Heart left ventricle (tissue), 16 donors: Measurements from ENCODE around the gene SIGLEC5. TPM values are rescaled to one million over a fixed set of nuclear protein-coding genes. Genes with fewer than 3 reads are reported as not detected.

ENCODE experiments used
- ATAC-seq, 4 donors: fragments of 200-7000 bp; cut with Tn5 transposase; one replicate each; pipeline ENCODE4 v1.9.1; 2020 to 2022; ENCODE audit warnings: moderate library complexity in 4 of 4, mild to moderate bottlenecking in 3 of 4, moderate number of reproducible peaks in 1 of 4
- DNase-seq, 5 donors: peaks; one replicate each; pipeline ENCODE4 v3.0.0-alpha.2; 2020
- H3K27ac ChIP-seq, 12 donors: fragments of 200-600 bp; sonication (generic) in 4 of 12; one replicate each; pipeline versions ENCODE4 v1.5.0 to v1.8.0; 2016 to 2022; ENCODE audit warnings: mild to moderate bottlenecking in 2 of 12
- H3K27me3 ChIP-seq, 9 donors: fragments of 200-600 bp; sonication (generic) in 2 of 9; one replicate each; pipeline versions ENCODE4 v1.5.1 to v1.8.0; 2016 to 2022; ENCODE audit warnings: mild to moderate bottlenecking in 3 of 9
- H3K36me3 ChIP-seq, 9 donors: fragments of 200-600 bp; sonication (generic) in 2 of 9; one replicate each; pipeline versions ENCODE4 v1.5.0 to v1.8.0; 2018 to 2022; ENCODE audit warnings: mild to moderate bottlenecking in 2 of 9
- H3K4me1 ChIP-seq, 12 donors: fragments of 200-600 bp; sonication (generic) in 4 of 12; one replicate each; pipeline versions ENCODE4 v1.5.0 to v1.8.0; 2016 to 2022; ENCODE audit warnings: mild to moderate bottlenecking in 3 of 12
- H3K4me3 ChIP-seq, 12 donors: fragments of 200-600 bp; sonication (generic) in 4 of 12; one replicate each; pipeline versions ENCODE4 v1.5.0 to v1.8.0; 2017 to 2022; ENCODE audit warnings: mild to moderate bottlenecking in 9 of 12, moderate library complexity in 4 of 12
- H3K9me3 ChIP-seq, 12 donors: fragments of 200-600 bp; sonication (generic) in 4 of 12; one replicate each; pipeline versions ENCODE4 v1.5.0 to v1.8.0; 2016 to 2022; ENCODE audit warnings: mild to moderate bottlenecking in 1 of 12
- CTCF ChIP-seq, 12 donors: fragments of 200-600 bp; sonication (generic) in 4 of 12; IDR thresholded peaks; one replicate each; pipeline versions ENCODE4 v1.5.0 to v1.8.0; 2018 to 2022; ENCODE audit warnings: antibody characterized with exemption in 12 of 12, mild to moderate bottlenecking in 5 of 12
- POLR2A ChIP-seq, 2 donors: fragments of 450-650 bp; IDR thresholded peaks; one replicate each; pipeline ENCODE4 v1.6.1; 2017; ENCODE audit warnings: antibody characterized with exemption in 2 of 2, mild to moderate bottlenecking in 2 of 2, moderate library complexity in 2 of 2
- WGBS, 4 donors: extraction: QIAGEN DNeasy Blood & Tissue Kit in 2 of 4; methylation state at CpG; one replicate each; pipeline versions ENCODE4 v1.1.5 to v1.1.7; 2013 to 2018; 5-methylcytosine and 5-hydroxymethylcytosine counted together
- intact Hi-C, 10 donors: fragments of 100-400 bp; cut with DNase I; formaldehyde crosslinking; loops; one replicate each; pipeline versions ENCODE4 v1.11.1 to v1.14.2; 2022
- polyA plus RNA-seq, 2 donors: library from polyadenylated mRNA; stranded (reverse); fragments of 200-250 nt; gene quantifications; one replicate each; pipeline ENCODE4 v1.2.3, GENCODE V29; 2013
- total RNA-seq, 9 donors: library from RNA; depleted of rRNA in 2 of 9; stranded (reverse); fragments of >200 nt in 2 of 9; fragmentation: NEBNext Ultra II Directional in 3 of 9; extraction: Animal tissue kit (Norgen Biotek cat#: 25700) in 3 of 9; gene quantifications; one replicate each; pipeline versions ENCODE4 v1.1.0 to v1.2.4, GENCODE V29; 2016 to 2023
- donor health status: ischemic (EF 13 %, LVEDD 7.1; RV severe dilation, severe dysfunction).
- donor health status: healthy with polysubstance abuse.
- donor health status: DM: no; HTN: yes; CAD: no.
- donor health status: DM: no; HTN: no; CAD: no.
- donor health status: ischemic (EF 25% LVEDD 6.9; RV normal size, moderate dysfunction).
- donor health status: ischemic (EF 25% LVEDD 5.7; RV mildly dilated, moderate dysfunction).
- donor health status: healthy.
- donor health status: DM: yes; HTN: yes; CAD: no.
- donor health status: ischemic (EF 35%, LVEDD 5.7; RV mildly dilated, moderate dysfunction).
- donor health status: nonischemic (EF 11% LVEDD 7.7; RV severe dilation, severe dysfunction).
- donor health status: DM: yes; HTN: yes; CAD: no.
- donor health status: PGD.
- donor health status: ischemic (EF 29% LVEDD 5.4; RV normal size, mild dysfunction).
- donor health status: nonischemic (EF 23%, LVEDD 6.1; RV moderate dilation, normal function).

SIGLEC5 gene
- total and polyA plus RNA-seq, 11 donors: 0.15 to 1.3 (median 0.22) TPM; not detected in 5

DNA sequence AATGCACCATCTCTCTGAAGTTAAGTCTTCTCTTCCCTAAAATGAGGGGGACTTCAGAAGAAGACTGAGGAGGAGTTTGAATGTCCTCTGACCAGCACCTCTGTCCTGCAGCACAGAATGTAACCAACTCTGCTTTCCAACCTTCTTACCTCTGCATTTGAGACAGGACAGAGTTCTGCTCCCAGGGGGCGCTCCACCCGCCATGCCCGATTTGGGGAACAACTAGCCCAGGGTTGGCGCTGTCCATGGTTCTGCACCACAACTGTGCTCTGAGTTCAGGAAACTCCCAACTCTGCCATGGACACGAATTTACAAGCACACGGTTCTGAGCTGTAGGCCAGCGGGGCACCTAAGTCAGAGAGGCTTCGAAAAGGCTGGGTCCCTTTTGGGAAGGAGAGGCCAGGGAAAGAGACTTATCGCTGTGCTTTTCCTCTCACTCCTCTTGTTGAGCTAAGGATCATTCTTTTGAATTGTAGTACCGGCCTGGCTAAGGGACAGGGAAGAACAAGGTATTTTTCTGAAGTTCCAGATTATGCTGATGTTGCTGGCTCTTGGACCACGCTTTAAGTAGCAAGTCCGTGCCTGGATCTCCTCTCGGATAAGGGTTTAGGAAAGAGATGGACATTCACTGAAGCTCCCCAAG, 22.2 kb downstream of the SIGLEC5 start:
- no peaks in the 10 kb centered on the region for H3K4me1 ChIP-seq
- WGBS, 4 donors: 19 to 26% (median 22%) methylated on average over 13 of the region's 13 CpGs
- TF ChIP-seq POLR2A (IDR thresholded peaks at IDR 0.05) (no peak), CTCF (IDR thresholded peaks at IDR 0.05) (peak; percentile 28 to 62 (median 48))
- intact Hi-C loops: loop anchor here in 1 of 10 donors (10.0 kb wide), 1 partner anchor 47 kb away; no protein-coding TSS in a partner anchor
- no peak overlapping the region for H3K4me3 ChIP-seq
- H3K27ac ChIP-seq: no peak overlapping the region
- H3K36me3 ChIP-seq: no peaks in the 10 kb centered on the region
- DNase-seq (peak; percentile 69 to 89 (median 80)), ATAC-seq (peak in 3 of 4 donors; percentile 65 to 83 (median 74))
- peaks cover 0 to 7% (median 0%) of the 10 kb centered on the region in 12 donors for H3K9me3 ChIP-seq
- peaks cover 0 to 16% (median 1%) of the 10 kb centered on the region in 9 donors for H3K27me3 ChIP-seq

DNA sequence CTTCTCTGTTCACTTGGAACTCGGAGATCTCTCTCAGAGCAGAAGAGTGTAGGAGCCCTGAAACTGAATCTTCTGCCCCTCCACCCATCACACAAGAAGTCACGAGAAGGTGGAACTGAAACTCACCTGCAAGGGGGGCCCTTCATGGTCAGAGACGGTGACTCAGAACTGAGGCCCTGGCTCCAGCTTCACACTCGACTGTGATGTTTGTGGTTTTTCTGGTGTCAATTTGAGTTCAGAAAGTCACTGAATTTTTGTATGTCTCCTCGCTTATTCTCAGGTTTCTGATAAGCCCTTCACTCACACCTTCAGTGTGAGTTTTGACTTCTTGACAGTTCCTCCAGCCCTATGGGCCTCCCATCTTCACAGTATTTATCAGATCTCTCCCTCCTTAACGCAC, 23.1 kb downstream of the SIGLEC5 start:
- no peaks in the 10 kb centered on the region for H3K4me1 ChIP-seq
- no peaks in the 10 kb centered on the region for H3K9me3 ChIP-seq
- WGBS, 4 donors: 55 to 63% (median 57%) methylated on average over 6 of the region's 6 CpGs
- no peak for ATAC-seq
- peaks cover 0 to 14% (median 0%) of the 10 kb centered on the region in 9 donors for H3K27me3 ChIP-seq
- H3K36me3 ChIP-seq: no peaks in the 10 kb centered on the region
- no peak for DNase-seq
- H3K27ac ChIP-seq: no peak overlapping the region
- no peak for TF ChIP-seq CTCF (IDR thresholded peaks at IDR 0.05)
- no peak for TF ChIP-seq POLR2A (IDR thresholded peaks at IDR 0.05)
- intact Hi-C loops: loop anchor here in 1 of 10 donors (10.0 kb wide), 1 partner anchor 48 kb away; no protein-coding TSS in a partner anchor
- H3K4me3 ChIP-seq: no peak overlapping the region

- 80 to 84% (median 82%) methylated on average over 20 of the region's 20 CpGs for WGBS, 4 donors
- no peak for DNase-seq
- H3K9me3 ChIP-seq: no peaks in the 10 kb centered on the region
- peaks cover 5 to 52% (median 14%) of the 10 kb centered on the region in 9 donors for H3K27me3 ChIP-seq
- no peak overlapping the region for H3K27ac ChIP-seq
- H3K4me3 ChIP-seq: no peak overlapping the region
- H3K4me1 ChIP-seq: peaks cover 0 to 7% (median 0%) of the 10 kb centered on the region in 12 donors
- no peak for ATAC-seq
- intact Hi-C loops: loop anchor here in 2 of 10 donors (5.0 to 10.0 kb wide), 2 partner anchors 35 to 52 kb away; no protein-coding TSS in a partner anchor
- TF ChIP-seq CTCF (IDR thresholded peaks at IDR 0.05): no peak
- no peak for TF ChIP-seq POLR2A (IDR thresholded peaks at IDR 0.05)
- no peaks in the 10 kb centered on the region for H3K36me3 ChIP-seq
Measured at GRCh38 chr19:51602189-51602854, 27.9 kb downstream of the SIGLEC5 start.
